ENCODE measurements around the gene CALHM3. TPM values are rescaled to one million over a fixed set of nuclear protein-coding genes. Genes with fewer than 3 reads are reported as not detected.
A peak's percentile ranks its signal among the peaks of the same experiment; 100 is the strongest.

CALHM3 gene
- total RNA-seq, 3 donors from 2014 or later (not counting 1 experiment from before 2014, with no cell fraction given): not detected

DNA sequence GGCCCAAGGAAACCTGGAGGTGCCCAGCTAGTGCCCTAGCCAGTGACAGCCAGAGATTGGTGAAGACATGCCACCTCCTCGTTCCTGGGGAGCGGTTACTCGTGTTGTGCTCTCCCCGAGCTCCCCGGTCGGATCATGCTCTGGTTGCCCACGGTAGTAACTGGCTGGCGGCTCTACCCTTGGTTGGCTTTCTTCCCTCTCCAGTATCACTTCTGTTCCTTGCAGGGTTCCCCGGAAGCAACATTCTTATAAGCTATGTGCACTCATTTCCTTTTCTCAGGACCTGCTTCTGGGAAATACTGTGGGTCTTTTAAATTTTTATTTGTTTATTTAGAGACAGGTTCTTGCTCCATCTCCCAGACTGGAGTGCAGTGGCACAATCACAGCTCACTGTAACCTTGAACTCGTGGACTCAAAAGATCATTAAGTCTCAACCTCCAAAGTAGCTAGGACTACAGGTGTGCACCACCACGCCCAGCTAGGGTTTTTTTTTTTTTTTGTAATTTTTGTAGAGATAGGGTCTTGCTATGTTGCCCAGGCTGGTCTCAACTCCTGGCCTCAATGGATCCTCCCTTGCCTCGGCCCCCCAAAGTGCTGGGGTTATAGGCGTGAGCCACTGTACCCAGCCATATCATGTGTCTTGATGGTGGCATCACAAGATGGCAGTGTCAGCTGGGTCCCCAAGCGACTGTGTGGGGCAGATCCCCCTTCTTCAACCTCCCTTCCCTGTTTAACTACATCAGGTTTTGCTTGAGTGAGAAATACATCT, 13.4 kb downstream of the CALHM3 start:
- no peak overlapping the region for H3K27ac Mint-ChIP-seq
- no peaks in the 10 kb centered on the region for H3K27me3 Mint-ChIP-seq (ENCODE audit: low read depth in 2 of 2)
- H3K9me3 Mint-ChIP-seq: no peaks in the 10 kb centered on the region
- TF ChIP-seq, protein P1, sequence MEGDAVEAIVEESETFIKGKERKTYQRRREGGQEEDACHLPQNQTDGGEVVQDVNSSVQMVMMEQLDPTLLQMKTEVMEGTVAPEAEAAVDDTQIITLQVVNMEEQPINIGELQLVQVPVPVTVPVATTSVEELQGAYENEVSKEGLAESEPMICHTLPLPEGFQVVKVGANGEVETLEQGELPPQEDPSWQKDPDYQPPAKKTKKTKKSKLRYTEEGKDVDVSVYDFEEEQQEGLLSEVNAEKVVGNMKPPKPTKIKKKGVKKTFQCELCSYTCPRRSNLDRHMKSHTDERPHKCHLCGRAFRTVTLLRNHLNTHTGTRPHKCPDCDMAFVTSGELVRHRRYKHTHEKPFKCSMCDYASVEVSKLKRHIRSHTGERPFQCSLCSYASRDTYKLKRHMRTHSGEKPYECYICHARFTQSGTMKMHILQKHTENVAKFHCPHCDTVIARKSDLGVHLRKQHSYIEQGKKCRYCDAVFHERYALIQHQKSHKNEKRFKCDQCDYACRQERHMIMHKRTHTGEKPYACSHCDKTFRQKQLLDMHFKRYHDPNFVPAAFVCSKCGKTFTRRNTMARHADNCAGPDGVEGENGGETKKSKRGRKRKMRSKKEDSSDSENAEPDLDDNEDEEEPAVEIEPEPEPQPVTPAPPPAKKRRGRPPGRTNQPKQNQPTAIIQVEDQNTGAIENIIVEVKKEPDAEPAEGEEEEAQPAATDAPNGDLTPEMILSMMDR (IDR thresholded peaks at IDR 0.05): no peak
- Histone ChIP-seq H3K36me3 (ENCODE audit: control insufficient read depth, insufficient read depth, low read length) (no peaks in the 10 kb centered on the region), H3K9me3 (ENCODE audit: control insufficient read depth, insufficient read depth, low read length) (no peaks in the 10 kb centered on the region), H3K4me1 (ENCODE audit: control insufficient read depth, insufficient read depth, low read length) (peaks cover 28% of the 10 kb centered on the region), H3K27me3 (ENCODE audit: control insufficient read depth, insufficient read depth, low read length) (no peaks in the 10 kb centered on the region), H3K4me3 (ENCODE audit: low read length) (no peak overlapping the region), H3K27ac (ENCODE audit: low read length) (no peak overlapping the region)
- H3K4me1 Mint-ChIP-seq: peaks cover 26 to 27% of the 10 kb centered on the region in 2 donors
- 94% methylated on average over 12 of the region's 14 CpGs for WGBS (ENCODE audit: insufficient coverage)
- DNase-seq: no peak
- intact Hi-C loops (cut with micrococcal nuclease): no loop called here
- H3K36me3 Mint-ChIP-seq: no peaks in the 10 kb centered on the region
- no peak for ATAC-seq
- H3K4me3 Mint-ChIP-seq: no peak overlapping the region

DNA sequence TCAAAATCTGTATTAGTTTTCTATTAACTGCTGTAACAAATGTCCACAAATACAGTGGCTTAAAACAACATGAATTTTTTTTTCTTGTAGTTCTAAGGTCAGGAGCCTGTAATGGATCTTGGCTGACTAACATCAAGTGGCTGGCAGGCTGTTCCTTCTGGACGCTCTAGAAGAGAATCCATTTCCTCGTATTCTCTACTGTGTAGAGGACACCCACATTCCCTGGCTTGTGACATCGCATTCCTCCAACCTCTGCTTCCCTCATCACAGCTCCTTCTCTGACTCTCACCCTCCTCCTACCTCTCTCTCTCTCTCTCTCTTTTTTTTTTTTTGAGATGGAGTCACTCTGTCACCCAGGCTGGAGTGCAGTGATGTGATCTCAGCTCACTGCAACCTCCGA, 15.5 kb downstream of the CALHM3 start:
- H3K27ac ChIP-seq (ENCODE audit: low read length): no peak overlapping the region
- no peaks in the 10 kb centered on the region for H3K36me3 Mint-ChIP-seq
- no peak overlapping the region for H3K4me3 Mint-ChIP-seq
- TF ChIP-seq, protein P1 (IDR thresholded peaks at IDR 0.05): no peak
- DNase-seq: no peak
- peaks cover 26 to 28% of the 10 kb centered on the region in 2 donors for H3K4me1 Mint-ChIP-seq
- H3K27me3 Mint-ChIP-seq (ENCODE audit: low read depth in 2 of 2): no peaks in the 10 kb centered on the region
- H3K9me3 Mint-ChIP-seq: no peaks in the 10 kb centered on the region
- 95% methylated on average over 4 of the region's 4 CpGs for WGBS (ENCODE audit: insufficient coverage)
- no peaks in the 10 kb centered on the region for H3K9me3 ChIP-seq (ENCODE audit: control insufficient read depth, insufficient read depth, low read length)
- no peak overlapping the region for H3K27ac Mint-ChIP-seq
- H3K36me3 ChIP-seq (ENCODE audit: control insufficient read depth, insufficient read depth, low read length): no peaks in the 10 kb centered on the region
- no peaks in the 10 kb centered on the region for H3K27me3 ChIP-seq (ENCODE audit: control insufficient read depth, insufficient read depth, low read length)
- intact Hi-C loops (cut with micrococcal nuclease): no loop called here
- no peak overlapping the region for H3K4me3 ChIP-seq (ENCODE audit: low read length)
- ATAC-seq: no peak
- H3K4me1 ChIP-seq (ENCODE audit: control insufficient read depth, insufficient read depth, low read length): peaks cover 30% of the 10 kb centered on the region

DNA sequence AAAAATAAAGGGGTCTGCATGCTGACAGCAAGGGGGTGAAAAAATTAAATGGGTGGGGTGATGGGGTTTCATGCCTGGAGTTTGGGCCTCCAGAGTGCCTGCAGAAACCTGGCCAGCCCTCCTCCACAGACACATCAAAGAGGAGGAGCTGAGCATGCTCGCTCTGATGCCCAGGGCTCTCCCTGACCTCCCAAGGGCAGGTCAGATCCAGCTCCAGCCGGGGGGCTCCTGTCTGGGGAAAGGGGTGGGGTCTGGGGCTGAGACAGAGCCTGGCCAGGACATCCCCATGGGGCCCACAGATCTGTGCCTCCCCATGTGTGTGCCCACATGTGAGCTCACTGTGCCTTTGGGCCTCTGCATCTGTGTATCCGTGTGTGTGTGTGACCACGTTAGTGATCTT, 19.4 kb downstream of the CALHM3 start:
- TF ChIP-seq, protein P1 (IDR thresholded peaks at IDR 0.05): no peak
- H3K9me3 ChIP-seq (ENCODE audit: control insufficient read depth, insufficient read depth, low read length): no peaks in the 10 kb centered on the region
- Mint-ChIP-seq H3K4me1 (peaks cover 20 to 28% of the 10 kb centered on the region in 2 donors), H3K9me3 (no peaks in the 10 kb centered on the region), H3K36me3 (no peaks in the 10 kb centered on the region), H3K27me3 (ENCODE audit: low read depth in 2 of 2) (no peaks in the 10 kb centered on the region), H3K27ac (peak overlapping the region; percentile 67 to 72), H3K4me3 (peak overlapping the region; percentile 75)
- WGBS (ENCODE audit: insufficient coverage): 49% methylated on average over 4 of the region's 4 CpGs
- peak in 1 of 3 donors; percentile 31 for ATAC-seq
- no peak for DNase-seq
- no peaks in the 10 kb centered on the region for H3K27me3 ChIP-seq (ENCODE audit: control insufficient read depth, insufficient read depth, low read length)
- H3K4me3 ChIP-seq (ENCODE audit: low read length): no peak overlapping the region
- H3K4me1 ChIP-seq (ENCODE audit: control insufficient read depth, insufficient read depth, low read length): peaks cover 32% of the 10 kb centered on the region
- no peak overlapping the region for H3K27ac ChIP-seq (ENCODE audit: low read length)
- intact Hi-C loops (cut with micrococcal nuclease): no loop called here
- H3K36me3 ChIP-seq (ENCODE audit: control insufficient read depth, insufficient read depth, low read length): no peaks in the 10 kb centered on the region

All from natural killer cell (primary cell).